CD8-positive, alpha-beta memory T cell (primary cell): ENCODE results near the gene KICS2. TPM values are rescaled to one million over a fixed set of nuclear protein-coding genes. Genes with fewer than 3 reads are reported as not detected.
"Not testable (repeated sequence)": the region's sequence is repeated elsewhere in the genome, so short reads cannot be mapped to it uniquely, and the experiment has no call there.

ENCODE experiments used
- CTCF ChIA-PET: fragments of 350-600 bp; sonication (Branson Sonifier 250); formaldehyde crosslinking; loops from one replicate; lab custom pipeline; 2021; ENCODE audit warnings: antibody characterized with exemption; lab: Charles Lee
- POLR2A ChIA-PET: fragments of 350-600 bp; sonication (Branson Sonifier 250); formaldehyde crosslinking; loops from one replicate; lab custom pipeline; 2021; ENCODE audit warnings: antibody characterized with exemption; lab: Charles Lee
- DNase-seq, 5 donors: peaks; one replicate each; pipeline versions ENCODE4 v3.0.0 to v3.0.0-alpha.2; 2020 to 2022; ENCODE audit warnings: mixed read lengths in 1 of 5
- H3K27ac ChIP-seq: one replicate; pipeline ENCODE4 v1.7.0; 2013; ENCODE audit warnings: low read depth, mild to moderate bottlenecking, low read length, moderate library complexity
- H3K27me3 ChIP-seq: 2 replicates; pipeline ENCODE4 v1.7.0; 2013; ENCODE audit warnings: low read length, mild to moderate bottlenecking; ENCODE audit not compliant: insufficient read depth, poor library complexity, severe bottlenecking
- H3K36me3 ChIP-seq: 2 replicates; pipeline ENCODE4 v1.7.0; 2013; ENCODE audit warnings: mild to moderate bottlenecking, low read length, moderate library complexity; ENCODE audit not compliant: insufficient read depth
- H3K4me1 ChIP-seq: 2 replicates; pipeline ENCODE4 v1.7.0; 2013; ENCODE audit warnings: mild to moderate bottlenecking, low read length, moderate library complexity; ENCODE audit not compliant: insufficient read depth
- H3K4me3 ChIP-seq: 2 replicates; pipeline ENCODE4 v1.7.0; 2013; ENCODE audit warnings: mild to moderate bottlenecking, low read length
- H3K9me3 ChIP-seq: 2 replicates; pipeline ENCODE4 v1.7.0; 2013; ENCODE audit warnings: mild to moderate bottlenecking, low read length
- H3K27ac Mint-ChIP-seq, 8 donors: one replicate each; pipeline ENCODE4 v1.8.0; 2020 to 2021; ENCODE audit warnings: mixed read lengths in 8 of 8, mild to moderate bottlenecking in 6 of 8, inconsistent platforms in 3 of 8, moderate library complexity in 3 of 8
- H3K27me3 Mint-ChIP-seq, 2 donors: one replicate each; pipeline ENCODE4 v1.8.0; 2020 to 2021; ENCODE audit warnings: mixed read lengths in 2 of 2, mild to moderate bottlenecking in 1 of 2, moderate library complexity in 1 of 2
- H3K36me3 Mint-ChIP-seq, 3 donors: one replicate each; pipeline ENCODE4 v1.8.0; 2020 to 2021; ENCODE audit warnings: mixed read lengths in 3 of 3, inconsistent platforms in 1 of 3, mild to moderate bottlenecking in 1 of 3
- H3K4me1 Mint-ChIP-seq, 3 donors: one replicate each; pipeline ENCODE4 v1.8.0; 2020 to 2021; ENCODE audit warnings: mixed read lengths in 3 of 3, inconsistent platforms in 1 of 3, mild to moderate bottlenecking in 1 of 3
- H3K4me3 Mint-ChIP-seq, 7 donors: one replicate each; pipeline ENCODE4 v1.8.0; 2020 to 2021; ENCODE audit warnings: mixed read lengths in 7 of 7, mild to moderate bottlenecking in 6 of 7, moderate library complexity in 4 of 7, inconsistent platforms in 2 of 7
- H3K9me3 Mint-ChIP-seq, 5 donors: one replicate each; pipeline ENCODE4 v1.8.0; 2020 to 2022; ENCODE audit warnings: mixed read lengths in 5 of 5, mild to moderate bottlenecking in 3 of 5, moderate library complexity in 2 of 5, inconsistent platforms in 1 of 5
- polyA plus RNA-seq: library from polyadenylated mRNA; unstranded; fragments of 300-500 nt; fragmentation: Illumina TruSeq; gene quantifications from one replicate; pipeline ENCODE4 v1.2.3, GENCODE V29; 2021
- total RNA-seq, 2 experiments: library from RNA; stranded (reverse); gene quantifications; one replicate each; pipeline ENCODE4 v1.2.3, GENCODE V29; 2021

Gene KICS2
- total and polyA plus RNA-seq, 3 experiments from 2014 or later, result 7.6 to 15.7 (median 14.2) TPM

GRCh38 chr12:64217643-64218042 lies 4.5 kb downstream of the KICS2 start:
- H3K4me1 Mint-ChIP-seq, result peaks cover 25 to 46% (median 43%) of the 10 kb centered on the region in 3 donors
- H3K4me3 ChIP-seq, H3K27me3 ChIP-seq, H3K36me3 ChIP-seq, H3K27me3 Mint-ChIP-seq, H3K4me3 Mint-ChIP-seq, H3K9me3 Mint-ChIP-seq, POLR2A ChIA-PET, DNase-seq, H3K9me3 ChIP-seq, H3K27ac ChIP-seq: not testable (repeated sequence)
- CTCF ChIA-PET, result interaction anchor here (1.4 kb wide), 1 partner anchor 9 kb away, joined by 4 read pairs; no protein-coding TSS in a partner anchor
- H3K4me1 ChIP-seq, result peaks cover 14% of the 10 kb centered on the region
- H3K27ac Mint-ChIP-seq, result peak overlapping the region in 3 of 8 donors; percentile 58 to 92 (median 71)
- peaks cover 0 to 34% (median 9%) of the 10 kb centered on the region in 3 donors for H3K36me3 Mint-ChIP-seq

DNA sequence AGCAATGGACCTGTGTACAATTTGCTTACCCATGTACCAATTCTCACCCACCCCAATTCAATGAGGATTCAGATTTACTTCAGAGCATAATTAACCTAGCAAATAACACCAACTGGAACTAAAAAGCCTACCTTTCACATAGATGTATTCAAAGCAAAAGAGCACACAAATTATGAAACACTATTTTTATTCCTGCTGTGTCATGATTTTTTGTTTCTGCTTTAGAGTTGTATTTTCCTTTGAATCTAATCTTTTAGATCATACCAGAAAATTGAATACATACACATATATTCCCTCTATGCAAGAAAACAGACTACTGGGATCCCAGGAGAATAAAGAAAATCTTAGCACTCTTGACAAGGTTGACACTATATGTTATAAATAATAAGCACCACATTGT lies 5.9 kb downstream of the KICS2 start:
- DNase-seq, result no peak
- ChIA-PET POLR2A (no interaction called here), CTCF (interaction anchor here (1.0 to 1.2 kb wide), 2 partner anchors 10 to 372 kb away, joined by 3 read pairs; partner anchors contain the start of gene SRGAP1)
- no peaks in the 10 kb centered on the region for H3K27me3 Mint-ChIP-seq
- H3K27ac ChIP-seq, result no peak overlapping the region
- no peaks in the 10 kb centered on the region for H3K27me3 ChIP-seq
- no peaks in the 10 kb centered on the region for H3K9me3 ChIP-seq
- no peaks in the 10 kb centered on the region for H3K36me3 ChIP-seq
- no peak overlapping the region for H3K27ac Mint-ChIP-seq
- H3K9me3 Mint-ChIP-seq, result no peaks in the 10 kb centered on the region
- peaks cover 10% of the 10 kb centered on the region for H3K4me1 ChIP-seq
- H3K36me3 Mint-ChIP-seq, result peaks cover 9 to 33% (median 17%) of the 10 kb centered on the region in 3 donors
- H3K4me1 Mint-ChIP-seq, result peaks cover 18 to 34% (median 34%) of the 10 kb centered on the region in 3 donors
- H3K4me3 ChIP-seq, result no peak overlapping the region
- no peak overlapping the region for H3K4me3 Mint-ChIP-seq

DNA sequence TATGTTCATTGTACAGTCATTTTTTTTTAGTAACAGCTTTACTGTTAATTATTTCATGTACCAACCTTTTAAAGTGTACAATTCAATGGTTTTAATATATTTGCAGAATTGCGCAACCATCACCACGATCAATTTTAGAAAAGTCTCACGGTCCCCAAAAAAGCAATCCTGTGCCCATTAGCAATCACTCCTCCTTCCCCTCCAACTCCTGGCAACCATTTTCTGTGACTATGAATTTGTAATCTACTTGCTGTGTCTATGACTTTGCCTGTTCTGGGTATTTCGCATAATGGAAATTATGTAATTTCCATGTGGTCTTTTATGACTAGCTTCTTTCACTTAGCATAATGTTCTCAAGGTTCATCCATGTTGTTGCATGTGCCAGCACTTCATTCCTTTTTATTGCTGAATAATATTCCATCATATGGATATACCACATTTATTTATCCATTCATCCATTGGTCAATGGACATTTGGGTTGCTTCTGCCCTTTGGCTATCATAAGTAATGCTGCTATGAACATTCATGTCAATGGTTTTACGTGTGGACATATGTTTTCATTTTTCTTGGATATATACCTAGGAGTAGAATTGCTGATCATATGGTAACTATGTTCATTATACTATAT lies 9.9 kb downstream of the KICS2 start:
- Mint-ChIP-seq H3K4me1 (no peaks in the 10 kb centered on the region), H3K9me3 (no peaks in the 10 kb centered on the region), H3K4me3 (no peak overlapping the region), H3K36me3 (peaks cover 12 to 57% (median 23%) of the 10 kb centered on the region in 3 donors), H3K27ac (peak overlapping the region in 1 of 8 donors; percentile 66), H3K27me3 (no peaks in the 10 kb centered on the region)
- Histone ChIP-seq H3K27me3 (no peaks in the 10 kb centered on the region), H3K4me1 (no peaks in the 10 kb centered on the region), H3K9me3 (no peaks in the 10 kb centered on the region), H3K27ac (no peak overlapping the region), H3K36me3 (no peaks in the 10 kb centered on the region), H3K4me3 (no peak overlapping the region)
- no peak for DNase-seq
- POLR2A ChIA-PET, result no interaction called here
- CTCF ChIA-PET, result no interaction called here

GRCh38 chr12:64207453-64207852 lies 14.6 kb downstream of the KICS2 start:
- Histone ChIP-seq H3K4me1 (no peaks in the 10 kb centered on the region), H3K4me3 (no peak overlapping the region), H3K27ac (no peak overlapping the region), H3K9me3 (no peaks in the 10 kb centered on the region), H3K27me3 (no peaks in the 10 kb centered on the region), H3K36me3 (peaks cover 11% of the 10 kb centered on the region)
- no peak overlapping the region for H3K4me3 Mint-ChIP-seq
- POLR2A ChIA-PET, result interaction anchor here (0.7 kb wide), 1 partner anchor 21 kb away, joined by 3 read pairs; no protein-coding TSS in a partner anchor
- CTCF ChIA-PET, result no interaction called here
- peaks cover 27 to 60% (median 30%) of the 10 kb centered on the region in 3 donors for H3K36me3 Mint-ChIP-seq
- peaks cover 0 to 3% (median 0%) of the 10 kb centered on the region in 5 donors for H3K9me3 Mint-ChIP-seq
- no peaks in the 10 kb centered on the region for H3K4me1 Mint-ChIP-seq
- no peak overlapping the region for H3K27ac Mint-ChIP-seq
- peaks cover 0 to 2% of the 10 kb centered on the region in 2 donors for H3K27me3 Mint-ChIP-seq
- DNase-seq, result no peak

DNA sequence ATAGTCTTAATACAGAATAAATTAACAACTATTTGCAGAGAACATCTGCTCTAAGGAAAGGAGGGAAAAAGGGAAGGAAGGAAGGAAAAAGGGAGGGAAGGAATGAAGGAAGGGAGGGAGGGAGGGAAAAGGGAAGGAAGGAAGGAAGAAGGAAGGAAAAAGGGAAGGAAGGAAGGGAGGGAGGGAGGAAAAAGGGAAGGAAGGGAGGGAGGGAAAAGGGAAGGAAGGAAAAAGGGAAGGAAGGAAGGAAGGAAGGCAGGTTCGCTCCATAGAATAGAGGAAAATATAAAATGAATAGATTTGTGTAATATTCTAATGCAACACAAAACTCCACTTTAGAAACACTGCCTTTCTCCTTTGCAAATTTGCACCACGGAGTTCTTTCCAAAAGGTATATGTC lies 16.6 kb downstream of the KICS2 start:
- no peaks in the 10 kb centered on the region for H3K4me1 ChIP-seq
- ChIA-PET CTCF (interaction anchor here (1.0 to 1.4 kb wide), 2 partner anchors 10 to 20 kb away, joined by 3 read pairs; no protein-coding TSS in a partner anchor), POLR2A (no interaction called here)
- no peak overlapping the region for H3K27ac Mint-ChIP-seq
- H3K4me3 ChIP-seq, result no peak overlapping the region
- peaks cover 0 to 5% (median 4%) of the 10 kb centered on the region in 5 donors for H3K9me3 Mint-ChIP-seq
- H3K36me3 Mint-ChIP-seq, result peaks cover 21 to 54% (median 24%) of the 10 kb centered on the region in 3 donors
- no peaks in the 10 kb centered on the region for H3K4me1 Mint-ChIP-seq
- peaks cover 11% of the 10 kb centered on the region for H3K36me3 ChIP-seq
- H3K27me3 Mint-ChIP-seq, result peaks cover 0 to 2% of the 10 kb centered on the region in 2 donors
- DNase-seq, result no peak
- H3K27me3 ChIP-seq, result no peaks in the 10 kb centered on the region
- H3K27ac ChIP-seq, result no peak overlapping the region
- no peak overlapping the region for H3K4me3 Mint-ChIP-seq
- H3K9me3 ChIP-seq, result no peaks in the 10 kb centered on the region

DNA sequence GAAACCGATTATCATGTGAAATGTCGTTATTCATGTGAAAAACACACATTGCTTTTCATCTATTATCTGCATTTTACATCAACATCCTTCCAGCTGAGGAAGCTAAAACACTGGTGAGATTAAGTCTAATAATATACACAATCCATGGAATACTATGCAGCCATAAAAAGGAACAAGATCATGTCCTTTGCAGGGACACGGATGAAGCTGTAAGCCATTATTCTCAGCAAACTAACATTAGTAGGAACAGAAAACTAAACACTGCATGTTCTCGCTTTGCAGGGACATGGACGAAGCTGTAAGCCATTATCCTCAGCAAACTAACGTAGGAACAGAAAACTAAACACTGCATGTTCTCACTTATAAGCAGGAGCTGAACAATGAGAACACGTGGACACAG lies 18.3 kb downstream of the KICS2 start:
- no peaks in the 10 kb centered on the region for H3K4me1 ChIP-seq
- H3K9me3 ChIP-seq, result no peaks in the 10 kb centered on the region
- Mint-ChIP-seq H3K27me3 (peaks cover 0 to 2% of the 10 kb centered on the region in 2 donors), H3K36me3 (peaks cover 21 to 45% (median 24%) of the 10 kb centered on the region in 3 donors), H3K9me3 (peaks cover 0 to 5% (median 4%) of the 10 kb centered on the region in 5 donors), H3K4me3 (no peak overlapping the region), H3K27ac (no peak overlapping the region), H3K4me1 (no peaks in the 10 kb centered on the region)
- ChIA-PET POLR2A (no interaction called here), CTCF (interaction anchor here (0.9 kb wide), 1 partner anchor 15 kb away, joined by 3 read pairs; no protein-coding TSS in a partner anchor)
- no peaks in the 10 kb centered on the region for H3K27me3 ChIP-seq
- DNase-seq, result no peak
- H3K4me3 ChIP-seq, result no peak overlapping the region
- no peak overlapping the region for H3K27ac ChIP-seq
- H3K36me3 ChIP-seq, result peaks cover 11% of the 10 kb centered on the region

GRCh38 chr12:64203036-64203435 lies 19.1 kb downstream of the KICS2 start:
- Mint-ChIP-seq H3K27ac (no peak overlapping the region), H3K36me3 (peaks cover 20 to 41% (median 21%) of the 10 kb centered on the region in 3 donors), H3K4me3 (no peak overlapping the region), H3K27me3 (peaks cover 0 to 2% of the 10 kb centered on the region in 2 donors), H3K4me1 (no peaks in the 10 kb centered on the region), H3K9me3 (peaks cover 0 to 5% (median 4%) of the 10 kb centered on the region in 5 donors)
- Histone ChIP-seq H3K36me3 (peaks cover 11% of the 10 kb centered on the region), H3K4me1 (no peaks in the 10 kb centered on the region), H3K4me3 (no peak overlapping the region), H3K27ac (no peak overlapping the region), H3K27me3 (no peaks in the 10 kb centered on the region), H3K9me3 (no peaks in the 10 kb centered on the region)
- ChIA-PET POLR2A (no interaction called here), CTCF (no interaction called here)
- DNase-seq, result no peak

DNA sequence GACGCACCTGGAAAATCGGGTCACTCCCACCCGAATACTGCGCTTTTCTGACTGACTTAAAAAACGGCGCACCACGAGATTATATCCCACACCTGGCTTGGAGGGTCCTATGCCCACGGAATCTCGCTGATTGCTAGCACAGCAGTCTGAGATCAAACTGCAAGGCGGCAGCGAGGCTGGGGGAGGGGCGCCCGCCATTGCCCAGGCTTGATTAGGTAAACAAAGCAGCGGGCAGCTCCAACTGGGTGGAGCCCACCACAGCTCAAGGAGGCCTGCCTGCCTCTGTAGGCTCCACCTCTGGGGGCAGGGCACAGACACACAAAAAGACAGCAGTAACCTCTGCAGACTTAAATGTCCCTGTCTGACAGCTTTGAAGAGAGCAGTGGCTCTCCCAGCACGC lies 26.3 kb downstream of the KICS2 start:
- H3K27ac ChIP-seq, H3K9me3 ChIP-seq, H3K9me3 Mint-ChIP-seq, H3K36me3 ChIP-seq, DNase-seq, H3K27me3 ChIP-seq, POLR2A ChIA-PET, H3K4me3 Mint-ChIP-seq, CTCF ChIA-PET, H3K4me3 ChIP-seq, H3K27me3 Mint-ChIP-seq, H3K4me1 ChIP-seq: not testable (repeated sequence)
- H3K36me3 Mint-ChIP-seq, result peaks cover 20 to 39% (median 22%) of the 10 kb centered on the region in 3 donors
- H3K4me1 Mint-ChIP-seq, result peaks cover 6 to 21% (median 13%) of the 10 kb centered on the region in 3 donors
- H3K27ac Mint-ChIP-seq, result peak overlapping the region in 1 of 8 donors; percentile 85
